B cell (primary cell): ENCODE measurements around the gene ACIN1.

Experiments
- EZH2 ChIP-seq: IDR thresholded peaks from 2 replicates; pipeline ENCODE4 v1.6.1; 2012; ENCODE audit warnings: borderline replicate concordance, low read depth, mild to moderate bottlenecking, moderate library complexity, low read length; ENCODE audit not compliant: insufficient read depth, poor library complexity, severe bottlenecking
- TF ChIP-seq, protein P1 (sequence below): fragments of 200-600 bp; IDR thresholded peaks from one replicate; pipeline ENCODE4 v1.8.0; 2022; ENCODE audit warnings: antibody characterized with exemption, mild to moderate bottlenecking

DNA sequence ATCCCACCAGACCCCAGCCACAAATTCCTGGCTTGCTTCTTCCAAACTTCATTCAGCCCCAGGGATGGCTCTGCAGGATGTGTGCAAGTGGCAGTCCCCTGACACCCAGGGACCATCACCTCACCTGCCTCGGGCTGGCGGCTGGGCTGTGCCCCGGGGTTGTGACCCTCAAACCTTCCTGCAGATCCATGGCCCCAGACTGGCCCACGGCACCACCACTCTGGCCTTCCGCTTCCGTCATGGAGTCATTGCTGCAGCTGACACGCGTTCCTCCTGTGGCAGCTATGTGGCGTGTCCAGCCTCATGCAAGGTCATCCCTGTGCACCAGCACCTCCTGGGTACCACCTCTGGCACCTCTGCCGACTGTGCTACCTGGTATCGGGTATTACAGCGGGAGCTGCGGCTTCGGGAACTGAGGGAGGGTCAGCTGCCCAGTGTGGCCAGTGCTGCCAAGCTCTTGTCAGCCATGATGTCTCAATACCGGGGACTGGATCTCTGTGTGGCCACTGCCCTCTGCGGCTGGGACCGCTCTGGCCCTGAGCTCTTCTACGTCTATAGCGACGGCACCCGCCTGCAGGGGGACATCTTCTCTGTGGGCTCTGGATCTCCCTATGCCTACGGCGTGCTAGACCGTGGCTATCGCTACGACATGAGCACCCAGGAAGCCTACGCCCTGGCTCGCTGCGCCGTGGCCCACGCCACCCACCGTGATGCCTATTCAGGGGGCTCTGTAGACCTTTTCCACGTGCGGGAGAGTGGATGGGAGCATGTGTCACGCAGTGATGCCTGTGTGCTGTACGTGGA is 52.6 kb downstream of the ACIN1 start, which contains the start of gene PSMB11:
- TF ChIP-seq, protein P1, sequence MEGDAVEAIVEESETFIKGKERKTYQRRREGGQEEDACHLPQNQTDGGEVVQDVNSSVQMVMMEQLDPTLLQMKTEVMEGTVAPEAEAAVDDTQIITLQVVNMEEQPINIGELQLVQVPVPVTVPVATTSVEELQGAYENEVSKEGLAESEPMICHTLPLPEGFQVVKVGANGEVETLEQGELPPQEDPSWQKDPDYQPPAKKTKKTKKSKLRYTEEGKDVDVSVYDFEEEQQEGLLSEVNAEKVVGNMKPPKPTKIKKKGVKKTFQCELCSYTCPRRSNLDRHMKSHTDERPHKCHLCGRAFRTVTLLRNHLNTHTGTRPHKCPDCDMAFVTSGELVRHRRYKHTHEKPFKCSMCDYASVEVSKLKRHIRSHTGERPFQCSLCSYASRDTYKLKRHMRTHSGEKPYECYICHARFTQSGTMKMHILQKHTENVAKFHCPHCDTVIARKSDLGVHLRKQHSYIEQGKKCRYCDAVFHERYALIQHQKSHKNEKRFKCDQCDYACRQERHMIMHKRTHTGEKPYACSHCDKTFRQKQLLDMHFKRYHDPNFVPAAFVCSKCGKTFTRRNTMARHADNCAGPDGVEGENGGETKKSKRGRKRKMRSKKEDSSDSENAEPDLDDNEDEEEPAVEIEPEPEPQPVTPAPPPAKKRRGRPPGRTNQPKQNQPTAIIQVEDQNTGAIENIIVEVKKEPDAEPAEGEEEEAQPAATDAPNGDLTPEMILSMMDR, result no peak
- TF ChIP-seq EZH2, result no peak
